Breast epithelium (tissue), 3 donors: ENCODE data around the gene BZW2.

Source experiments
- CTCF ChIP-seq, 3 donors: fragments of 450-650 bp; IDR thresholded peaks; one replicate each; pipeline ENCODE4 v1.5.1; 2016 to 2017; ENCODE audit warnings: antibody characterized with exemption in 3 of 3, mild to moderate bottlenecking in 3 of 3, moderate library complexity in 3 of 3
- POLR2A ChIP-seq: fragments of 450-650 bp; IDR thresholded peaks from one replicate; pipeline ENCODE4 v1.6.1; 2016; ENCODE audit warnings: antibody characterized with exemption, mild to moderate bottlenecking, moderate library complexity
- POLR2AphosphoS5 ChIP-seq, 3 donors: sonication (generic); formaldehyde crosslinking; IDR thresholded peaks; one replicate each; pipeline ENCODE4 v1.6.1; 2017; ENCODE audit warnings: antibody characterized with exemption in 3 of 3

GRCh38 chr7:16727736-16728135, 81.8 kb downstream of the BZW2 start:
- TF ChIP-seq CTCF (IDR thresholded peaks at IDR 0.05) (no peak), POLR2A (no peak), POLR2AphosphoS5 (IDR thresholded peaks at IDR 0.05) (no peak)
